Spinal cord (tissue), 10 donors: ENCODE data around the gene RHEB. TPM values are rescaled to one million over a fixed set of nuclear protein-coding genes. Genes with fewer than 3 reads are reported as not detected.
A peak's percentile ranks its signal among the peaks of the same experiment; 100 is the strongest.
"Not testable (repeated sequence)": the region's sequence is repeated elsewhere in the genome, so short reads cannot be mapped to it uniquely, and the experiment has no call there.

Experiments used
- DNase-seq, 6 donors: peaks; one replicate each; pipeline versions ENCODE4 v3.0.0 to v3.0.0-alpha.2; 2013 to 2015; ENCODE audit warnings: low spot score in 6 of 6, low read depth in 4 of 6
- H3K27ac ChIP-seq: one replicate; pipeline ENCODE4 v1.5.1; 2013; ENCODE audit warnings: low read depth, low read length, control low read depth
- H3K27me3 ChIP-seq: one replicate; pipeline ENCODE4 v1.6.1; 2013; ENCODE audit warnings: low read length; ENCODE audit not compliant: control insufficient read depth, insufficient read depth
- H3K36me3 ChIP-seq: one replicate; pipeline ENCODE4 v1.6.1; 2013; ENCODE audit warnings: low read length; ENCODE audit not compliant: control insufficient read depth, insufficient read depth
- H3K4me1 ChIP-seq: one replicate; pipeline ENCODE4 v1.6.1; 2013; ENCODE audit warnings: low read length; ENCODE audit not compliant: control insufficient read depth, insufficient read depth
- H3K4me3 ChIP-seq: one replicate; pipeline ENCODE4 v1.5.1; 2013; ENCODE audit warnings: low read depth, low read length, control low read depth
- H3K9me3 ChIP-seq: one replicate; pipeline ENCODE4 v1.6.1; 2013; ENCODE audit warnings: low read length; ENCODE audit not compliant: control insufficient read depth, insufficient read depth
- WGBS: methylation state at CpG from one replicate; pipeline ENCODE4 v1.1.5; 2013; ENCODE audit warnings: missing lambda C conversion rate; ENCODE audit not compliant: insufficient coverage; 5-methylcytosine and 5-hydroxymethylcytosine counted together
- polyA plus RNA-seq, 2 donors: library from polyadenylated mRNA; unstranded; fragments of 120-200 nt; gene quantifications; one replicate each; pipeline ENCODE4 v1.2.1, GENCODE V29; 2013; ENCODE audit not compliant: insufficient read length in 2 of 2
- total RNA-seq, 2 donors: library from RNA; depleted of rRNA in 1 of 2; stranded (reverse); fragments of 120-200 nt in 1 of 2; fragments of >200 nt in 1 of 2; gene quantifications; one replicate each; pipeline versions ENCODE4 v1.2.3 to v1.2.4, GENCODE V29; 2013 to 2014
- donor health status: healthy.

Gene RHEB
- total and polyA plus RNA-seq, 4 donors, result 106 to 196 (median 151) TPM

GRCh38 chr7:151537818-151538561 is 18.3 kb upstream of the RHEB start:
- H3K9me3 ChIP-seq, result no peaks in the 10 kb centered on the region
- peak overlapping the region; percentile 78 for H3K27ac ChIP-seq
- H3K4me1 ChIP-seq, result peaks cover 28% of the 10 kb centered on the region
- DNase-seq, result peak in 4 of 6 donors; percentile 56 to 94 (median 74)
- H3K36me3 ChIP-seq, result no peaks in the 10 kb centered on the region
- H3K4me3 ChIP-seq, result no peak overlapping the region
- H3K27me3 ChIP-seq, result no peaks in the 10 kb centered on the region
- WGBS, result 0% methylated on average over 2 of the region's 8 CpGs

- not testable (repeated sequence) for H3K4me3 ChIP-seq, DNase-seq, H3K27ac ChIP-seq, H3K36me3 ChIP-seq, H3K27me3 ChIP-seq, H3K9me3 ChIP-seq
- H3K4me1 ChIP-seq, result peaks cover 25% of the 10 kb centered on the region
- WGBS, result 100% methylated on average over 1 of the region's 2 CpGs
Measured at GRCh38 chr7:151536178-151536577, 16.5 kb upstream of the RHEB start.

- Histone ChIP-seq H3K36me3 (no peaks in the 10 kb centered on the region), H3K9me3 (peaks cover 2% of the 10 kb centered on the region), H3K4me3 (no peak overlapping the region), H3K27me3 (no peaks in the 10 kb centered on the region), H3K27ac (no peak overlapping the region), H3K4me1 (no peaks in the 10 kb centered on the region)
- no peak for DNase-seq
Measured at GRCh38 chr7:151529842-151530241, 10.1 kb upstream of the RHEB start.

- WGBS, result no CpG with 5 or more reads among the region's 2 CpGs
Measured at GRCh38 chr7:151524845-151525244, 5.2 kb upstream of the RHEB start.

GRCh38 chr7:151524331-151524730 is 4.6 kb upstream of the RHEB start:
- H3K27ac ChIP-seq, result no peak overlapping the region
- no peak for DNase-seq
- H3K27me3 ChIP-seq, result no peaks in the 10 kb centered on the region
- 88% methylated on average over 4 of the region's 8 CpGs for WGBS
- peaks cover 9% of the 10 kb centered on the region for H3K4me1 ChIP-seq
- H3K36me3 ChIP-seq, result no peaks in the 10 kb centered on the region
- no peaks in the 10 kb centered on the region for H3K9me3 ChIP-seq
- H3K4me3 ChIP-seq, result no peak overlapping the region

More at GRCh38 chr7:151524845-151525244, 5.2 kb upstream of the RHEB start:
- peaks cover under 1% of the 10 kb centered on the region for H3K9me3 ChIP-seq
- H3K4me3 ChIP-seq, result no peak overlapping the region
- no peak for DNase-seq
- H3K27ac ChIP-seq, result no peak overlapping the region
- H3K4me1 ChIP-seq, result peaks cover 9% of the 10 kb centered on the region
- no peaks in the 10 kb centered on the region for H3K27me3 ChIP-seq
- no peaks in the 10 kb centered on the region for H3K36me3 ChIP-seq

GRCh38 chr7:151520419-151521261 is 945 bp upstream of the RHEB start:
- H3K27ac ChIP-seq, result peak overlapping the region; percentile 96
- H3K27me3 ChIP-seq, result no peaks in the 10 kb centered on the region
- H3K4me1 ChIP-seq, result peaks cover 25% of the 10 kb centered on the region
- WGBS, result 1% methylated on average over 48 of the region's 55 CpGs
- H3K9me3 ChIP-seq, result no peaks in the 10 kb centered on the region
- H3K36me3 ChIP-seq, result no peaks in the 10 kb centered on the region
- DNase-seq, result peak in 2 of 6 donors; percentile 50 to 66
- peak overlapping the region; percentile 65 for H3K4me3 ChIP-seq

GRCh38 chr7:151518947-151519764 is 539 bp downstream of the RHEB start:
- peak in 3 of 6 donors; percentile 7 to 68 (median 47) for DNase-seq
- peak overlapping the region; percentile 68 for H3K4me3 ChIP-seq
- H3K27ac ChIP-seq, result peak overlapping the region; percentile 96
- not testable (repeated sequence) for H3K9me3 ChIP-seq, H3K27me3 ChIP-seq, H3K36me3 ChIP-seq
- under 1% methylated on average over 86 of the region's 118 CpGs for WGBS
- H3K4me1 ChIP-seq, result peaks cover 25% of the 10 kb centered on the region

- H3K27ac ChIP-seq, result peak overlapping the region; percentile 91
- no peaks in the 10 kb centered on the region for H3K36me3 ChIP-seq
- WGBS, result 1% methylated on average over 27 of the region's 36 CpGs
Measured at GRCh38 chr7:151518105-151518946, 1.4 kb downstream of the RHEB start.

More at GRCh38 chr7:151518105-151518946, 1.4 kb downstream of the RHEB start:
- peak in 2 of 6 donors; percentile 53 to 54 for DNase-seq
- Histone ChIP-seq H3K9me3 (no peaks in the 10 kb centered on the region), H3K27me3 (no peaks in the 10 kb centered on the region), H3K4me1 (peaks cover 25% of the 10 kb centered on the region), H3K4me3 (peak overlapping the region; percentile 68)
